ENCODE data around the gene RCN2. TPM values are rescaled to one million over a fixed set of nuclear protein-coding genes. Genes with fewer than 3 reads are reported as not detected.

RCN2 gene
- total RNA-seq, 6 experiments from 2014 or later = 88.0 to 98.1 (median 94.5) TPM

- no peaks in the 10 kb centered on the region for H3K4me1 Mint-ChIP-seq (ENCODE audit: low read depth)
- TF ChIP-seq CTCF (IDR thresholded peaks at IDR 0.05) = no peak
These were observed 42.4 kb downstream of the RCN2 start for GRCh38 chr15:76973906-76974305.

GRCh38 chr15:76974456-76975036, 43.0 kb downstream of the RCN2 start:
- Mint-ChIP-seq H3K9me3 (peaks cover 9% of the 10 kb centered on the region), H3K4me3 (no peak overlapping the region), H3K36me3 (ENCODE audit: low read depth) (no peaks in the 10 kb centered on the region), H3K4me1 (ENCODE audit: low read depth) (no peaks in the 10 kb centered on the region), H3K27me3 (ENCODE audit: insufficient read depth) (peaks cover 32% of the 10 kb centered on the region), H3K27ac (no peak overlapping the region)
- DNase-seq = no peak
- no peak for TF ChIP-seq CTCF (IDR thresholded peaks at IDR 0.05)

More at GRCh38 chr15:76973906-76974305, 42.4 kb downstream of the RCN2 start:
- no peak overlapping the region for H3K27ac Mint-ChIP-seq
- no peak overlapping the region for H3K4me3 Mint-ChIP-seq
- H3K9me3 Mint-ChIP-seq = peaks cover 6% of the 10 kb centered on the region
- no peaks in the 10 kb centered on the region for H3K36me3 Mint-ChIP-seq (ENCODE audit: low read depth)
- DNase-seq = no peak
- peaks cover 36% of the 10 kb centered on the region for H3K27me3 Mint-ChIP-seq (ENCODE audit: insufficient read depth)

- Mint-ChIP-seq H3K4me1 (ENCODE audit: low read depth) (no peaks in the 10 kb centered on the region), H3K36me3 (ENCODE audit: low read depth) (no peaks in the 10 kb centered on the region), H3K27me3 (ENCODE audit: insufficient read depth) (peaks cover 26% of the 10 kb centered on the region), H3K4me3 (no peak overlapping the region), H3K9me3 (peaks cover 14% of the 10 kb centered on the region), H3K27ac (no peak overlapping the region)
- no peak for TF ChIP-seq CTCF (IDR thresholded peaks at IDR 0.05)
- DNase-seq = no peak
These were observed 44.6 kb downstream of the RCN2 start for GRCh38 chr15:76976141-76976540.

GRCh38 chr15:76976572-76977270, 45.2 kb downstream of the RCN2 start:
- H3K27me3 Mint-ChIP-seq (ENCODE audit: insufficient read depth) = peaks cover 26% of the 10 kb centered on the region
- H3K4me3 Mint-ChIP-seq = no peak overlapping the region
- no peak overlapping the region for H3K27ac Mint-ChIP-seq
- TF ChIP-seq CTCF (IDR thresholded peaks at IDR 0.05) = no peak
- H3K9me3 Mint-ChIP-seq = peaks cover 14% of the 10 kb centered on the region
- H3K36me3 Mint-ChIP-seq (ENCODE audit: low read depth) = no peaks in the 10 kb centered on the region
- peaks cover under 1% of the 10 kb centered on the region; the same call in 1 of the 2 replicates for H3K4me1 Mint-ChIP-seq (ENCODE audit: low read depth)
- DNase-seq = no peak

- Mint-ChIP-seq H3K36me3 (ENCODE audit: low read depth) (no peaks in the 10 kb centered on the region), H3K27ac (no peak overlapping the region), H3K4me3 (no peak overlapping the region), H3K9me3 (peaks cover 14% of the 10 kb centered on the region), H3K27me3 (ENCODE audit: insufficient read depth) (peaks cover 24% of the 10 kb centered on the region), H3K4me1 (ENCODE audit: low read depth) (peaks cover 7% of the 10 kb centered on the region; the same call in 1 of the 2 replicates)
- no peak for DNase-seq
- TF ChIP-seq CTCF (IDR thresholded peaks at IDR 0.05) = no peak
These were observed 47.2 kb downstream of the RCN2 start for GRCh38 chr15:76978522-76979330.
